ENCODE data around the gene DZIP1L.

Gene DZIP1L

DNA sequence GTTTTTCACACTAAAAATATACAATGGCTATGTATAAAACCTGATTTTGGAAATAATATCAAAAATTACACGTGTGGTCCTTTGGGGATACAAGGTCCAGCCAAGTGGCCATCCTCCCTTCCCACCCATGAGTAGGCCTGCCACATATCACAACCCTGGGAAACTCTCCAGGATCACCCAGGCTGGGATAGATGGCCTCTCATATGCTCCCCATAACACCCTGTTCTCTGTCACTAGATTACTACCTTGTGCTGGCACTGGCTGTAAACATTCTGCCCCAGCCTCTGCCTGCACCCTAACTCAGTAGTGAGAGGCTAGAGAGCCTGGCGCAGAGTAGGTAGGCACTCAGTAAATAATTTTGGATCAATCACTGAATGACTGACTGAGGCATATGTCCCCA lies 53.4 kb downstream of the DZIP1L start:
- peaks cover 23% of the 10 kb centered on the region for H3K36me3 Mint-ChIP-seq (ENCODE audit: low read depth)

GRCh38 chr3:138060792-138061191 lies 54.6 kb downstream of the DZIP1L start:
- no peak overlapping the region for H3K4me3 Mint-ChIP-seq
- TF ChIP-seq CTCF (IDR thresholded peaks at IDR 0.05), result no peak
- no peak overlapping the region for H3K27ac Mint-ChIP-seq
- H3K27me3 Mint-ChIP-seq (ENCODE audit: low read depth, poor library complexity), result no peaks in the 10 kb centered on the region
- H3K9me3 Mint-ChIP-seq, result no peaks in the 10 kb centered on the region
- no peaks in the 10 kb centered on the region for H3K4me1 Mint-ChIP-seq
- peaks cover 15% of the 10 kb centered on the region for H3K36me3 Mint-ChIP-seq (ENCODE audit: low read depth)
- no peak for DNase-seq

More for the DNA sequence above, 53.4 kb downstream of the DZIP1L start:
- TF ChIP-seq CTCF (IDR thresholded peaks at IDR 0.05), result no peak
- no peaks in the 10 kb centered on the region for H3K27me3 Mint-ChIP-seq (ENCODE audit: low read depth, poor library complexity)
- no peaks in the 10 kb centered on the region for H3K9me3 Mint-ChIP-seq
- H3K27ac Mint-ChIP-seq, result no peak overlapping the region
- no peak overlapping the region for H3K4me3 Mint-ChIP-seq
- no peaks in the 10 kb centered on the region for H3K4me1 Mint-ChIP-seq
- no peak for DNase-seq

GRCh38 chr3:138059261-138059660 lies 56.1 kb downstream of the DZIP1L start:
- no peak overlapping the region for H3K4me3 Mint-ChIP-seq
- H3K36me3 Mint-ChIP-seq (ENCODE audit: low read depth), result peaks cover 15% of the 10 kb centered on the region
- H3K27ac Mint-ChIP-seq, result no peak overlapping the region
- TF ChIP-seq CTCF (IDR thresholded peaks at IDR 0.05), result no peak
- H3K9me3 Mint-ChIP-seq, result no peaks in the 10 kb centered on the region
- H3K4me1 Mint-ChIP-seq, result no peaks in the 10 kb centered on the region
- no peaks in the 10 kb centered on the region for H3K27me3 Mint-ChIP-seq (ENCODE audit: low read depth, poor library complexity)
- DNase-seq, result no peak

GRCh38 chr3:138057384-138057783 lies 58.0 kb downstream of the DZIP1L start:
- no peak overlapping the region for H3K27ac Mint-ChIP-seq
- no peak for DNase-seq
- no peak for TF ChIP-seq CTCF (IDR thresholded peaks at IDR 0.05)
- H3K27me3 Mint-ChIP-seq (ENCODE audit: low read depth, poor library complexity), result peaks cover 2% of the 10 kb centered on the region
- no peak overlapping the region for H3K4me3 Mint-ChIP-seq
- H3K9me3 Mint-ChIP-seq, result no peaks in the 10 kb centered on the region
- no peaks in the 10 kb centered on the region for H3K4me1 Mint-ChIP-seq
- peaks cover 9% of the 10 kb centered on the region for H3K36me3 Mint-ChIP-seq (ENCODE audit: low read depth)

DNA sequence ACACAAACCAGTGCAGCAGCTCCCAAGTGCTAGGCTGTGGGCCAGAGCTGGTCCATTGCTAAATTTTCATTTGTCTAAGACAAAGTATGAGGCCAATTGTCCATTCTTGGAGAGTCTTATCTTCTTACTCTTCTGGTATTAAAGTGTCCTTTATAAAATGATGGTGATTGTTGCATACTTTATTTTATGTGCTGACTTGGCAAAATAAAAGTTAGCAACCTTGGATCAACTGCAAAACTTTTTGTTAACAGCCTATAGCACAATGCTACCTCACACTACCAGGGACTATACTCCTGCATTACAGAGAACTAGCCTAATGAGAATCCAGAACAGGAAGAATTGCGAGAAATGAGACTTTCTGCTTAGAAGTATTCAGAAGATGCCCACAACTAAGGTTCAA lies 61.4 kb downstream of the DZIP1L start:
- Mint-ChIP-seq H3K9me3 (no peaks in the 10 kb centered on the region), H3K4me3 (no peak overlapping the region), H3K4me1 (no peaks in the 10 kb centered on the region), H3K36me3 (ENCODE audit: low read depth) (peaks cover 5% of the 10 kb centered on the region), H3K27ac (no peak overlapping the region), H3K27me3 (ENCODE audit: low read depth, poor library complexity) (peaks cover 2% of the 10 kb centered on the region)
- DNase-seq, result no peak
- no peak for TF ChIP-seq CTCF (IDR thresholded peaks at IDR 0.05)

- Mint-ChIP-seq H3K4me1 (no peaks in the 10 kb centered on the region), H3K27me3 (ENCODE audit: low read depth, poor library complexity) (peaks cover 2% of the 10 kb centered on the region), H3K9me3 (no peaks in the 10 kb centered on the region), H3K36me3 (ENCODE audit: low read depth) (peaks cover 5% of the 10 kb centered on the region), H3K27ac (no peak overlapping the region), H3K4me3 (no peak overlapping the region)
- peak; percentile 57 for DNase-seq
- TF ChIP-seq CTCF (IDR thresholded peaks at IDR 0.05), result peak; percentile 65
Measured at GRCh38 chr3:138051947-138052802, 63.2 kb downstream of the DZIP1L start.

All from nephron progenitor cell (in vitro differentiated cells).